Stimulated activated CD4-positive, alpha-beta T cell treated with anti-CD3 and anti-CD28 coated beads, Interleukin-2, amount 100 ng/mL, for 48 hours (primary cell): Measurements from ENCODE around the gene ZNF888.
"Not testable (repeated sequence)": the region's sequence is repeated elsewhere in the genome, so short reads cannot be mapped to it uniquely, and the experiment has no call there.

ENCODE experiments used
- DNase-seq, 2 donors: peaks; one replicate each; pipeline ENCODE4 v3.0.0-alpha.2; 2020

The ZNF888 gene

GRCh38 chr19:52868031-52868430, 55.2 kb downstream of the ZNF888 start:
- not testable (repeated sequence) for DNase-seq

GRCh38 chr19:52857378-52858191, 65.6 kb downstream of the ZNF888 start, which contains the start of gene ZNF468:
TSS of gene ZNF468 (minus strand) at chr19:52857619. CDS start at chr19:52854272, 3,347 bp downstream.
- DNase-seq, result peak; percentile 52 to 57

DNA sequence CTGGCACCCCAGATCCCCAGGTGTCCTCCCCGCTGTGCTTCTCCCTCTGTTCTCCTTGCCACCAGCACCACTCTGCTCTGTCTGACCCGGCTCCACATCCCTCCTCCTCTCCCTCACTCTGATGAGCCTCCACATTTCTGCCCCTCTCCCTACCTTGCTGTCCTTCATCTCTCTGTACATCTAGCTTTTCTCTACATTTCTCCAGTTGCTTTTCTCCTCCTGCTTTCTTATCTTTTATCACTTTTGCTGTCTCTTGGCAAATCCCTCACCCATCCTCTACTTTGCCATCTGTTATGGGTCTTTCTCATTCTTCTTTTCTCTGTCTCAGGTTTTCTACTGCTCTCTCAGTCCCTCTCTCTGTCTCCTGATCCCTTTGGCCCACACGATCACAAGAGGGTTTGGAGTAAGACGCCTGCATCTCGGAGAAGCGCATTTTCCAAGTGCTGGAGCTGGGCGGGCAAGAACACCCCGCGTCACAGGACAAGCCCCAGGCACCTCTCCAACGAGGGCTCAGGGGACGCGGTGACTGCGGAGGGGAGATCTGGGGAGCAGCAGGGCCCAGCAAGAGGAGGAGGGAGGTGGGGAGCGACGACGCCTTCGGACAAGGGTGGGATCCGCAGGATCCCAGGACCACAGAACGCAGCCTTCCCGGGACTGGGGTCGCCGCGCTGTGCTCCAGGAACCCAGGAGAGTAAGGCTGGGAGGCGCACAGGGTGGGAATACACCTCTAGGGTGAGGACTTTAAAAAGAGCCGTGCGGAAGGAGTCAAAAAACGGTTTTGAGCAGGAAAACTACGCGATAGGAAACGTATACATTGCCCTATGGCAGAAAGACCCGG, 66.5 kb downstream of the ZNF888 start:
- DNase-seq, result not testable (repeated sequence)
